Measurements from ENCODE around the gene FOXP1.
"Not testable (repeated sequence)": the region's sequence is repeated elsewhere in the genome, so short reads cannot be mapped to it uniquely, and the experiment has no call there.

FOXP1 gene

DNA sequence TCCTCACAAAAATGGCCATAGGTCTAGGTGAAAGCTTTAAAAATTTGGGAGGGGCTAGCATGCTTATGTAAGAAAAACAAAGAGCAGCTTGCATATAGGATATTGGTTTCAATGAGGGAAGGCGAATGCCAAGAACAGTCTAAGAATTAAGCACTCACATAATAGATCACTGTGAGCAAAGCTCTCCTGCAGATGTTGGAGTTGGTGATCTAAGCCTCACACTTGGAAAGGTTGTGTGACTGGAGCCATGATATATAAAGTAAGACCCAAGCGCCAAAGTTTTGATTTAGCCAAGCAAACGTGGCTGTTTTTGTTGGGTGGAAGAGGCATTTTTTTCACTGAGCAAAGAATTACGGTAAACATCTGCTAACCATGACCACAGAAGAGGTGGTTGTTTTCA, 237.5 kb downstream of the FOXP1 start:
- DNase-seq (ENCODE audit: low read depth in 2 of 2, low spot score in 1 of 2): no peak

DNA sequence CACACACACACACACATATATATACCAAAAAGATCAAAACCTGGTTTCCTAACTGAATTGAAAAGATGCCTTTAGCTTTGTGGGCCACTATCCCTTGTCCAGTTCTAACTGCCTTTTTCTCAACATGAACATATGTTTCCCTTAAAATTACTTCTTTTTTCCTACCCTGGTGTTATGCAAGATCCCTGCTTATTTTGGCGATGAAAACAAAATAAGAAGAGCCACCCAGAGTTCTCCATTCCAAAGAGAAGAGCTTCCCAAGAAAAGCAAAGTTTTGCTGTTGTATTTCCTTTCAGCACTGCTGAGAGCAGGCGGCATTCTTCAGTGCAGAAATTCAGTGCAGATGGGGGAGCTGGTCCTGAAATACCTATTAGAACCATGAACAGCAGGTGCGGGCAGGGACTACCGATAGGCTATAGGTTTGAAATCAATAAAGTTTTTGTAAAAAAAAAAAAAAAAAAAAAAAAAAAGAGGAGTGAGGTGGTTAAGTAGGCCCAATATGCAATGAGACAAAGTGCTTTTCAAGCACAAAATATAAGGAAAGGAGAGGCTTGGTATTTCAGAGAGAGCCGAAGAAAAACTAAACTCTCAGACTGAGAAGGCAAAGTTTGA, 238.0 kb downstream of the FOXP1 start:
- DNase-seq (ENCODE audit: low read depth in 2 of 2, low spot score in 1 of 2): no peak

DNA sequence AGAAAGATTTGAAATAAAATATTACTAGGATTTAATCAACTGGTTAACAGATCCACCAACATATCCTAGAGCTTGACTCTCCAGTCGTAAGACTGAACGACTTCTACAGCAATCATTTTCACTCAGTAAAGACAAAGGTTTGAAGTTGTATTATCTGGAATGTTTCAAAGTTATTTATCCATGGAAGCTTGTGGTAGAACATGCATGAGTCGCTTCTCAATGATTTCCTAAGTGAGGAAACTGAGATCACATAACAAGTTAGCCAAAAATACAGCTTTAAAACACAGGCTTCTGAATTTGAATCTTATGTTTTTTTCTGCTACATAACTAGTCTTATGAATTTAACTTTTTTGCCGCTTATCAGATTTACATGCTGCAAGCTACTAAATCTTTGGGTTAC, 241.8 kb downstream of the FOXP1 start:
- no peak for DNase-seq (ENCODE audit: low read depth in 2 of 2, low spot score in 1 of 2)

DNA sequence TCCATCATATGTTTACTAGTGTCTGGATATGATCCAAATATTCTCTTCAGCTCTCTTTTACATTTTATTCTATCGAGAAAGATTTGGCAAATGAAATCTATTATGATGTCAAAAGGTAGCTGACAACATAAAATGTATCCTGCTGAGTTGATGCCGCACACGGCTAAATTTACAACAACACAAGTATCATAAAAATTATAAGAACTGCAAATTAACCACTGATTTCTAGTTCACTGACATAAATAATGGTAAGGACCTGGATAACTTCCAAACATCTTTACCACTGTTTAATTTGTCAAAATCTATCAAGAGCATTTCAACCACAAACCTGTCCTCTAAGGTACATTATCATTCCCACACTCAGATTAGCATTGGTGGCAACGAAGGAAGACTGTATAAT, 244.5 kb downstream of the FOXP1 start:
- DNase-seq (ENCODE audit: low read depth in 2 of 2, low spot score in 1 of 2): no peak

DNA sequence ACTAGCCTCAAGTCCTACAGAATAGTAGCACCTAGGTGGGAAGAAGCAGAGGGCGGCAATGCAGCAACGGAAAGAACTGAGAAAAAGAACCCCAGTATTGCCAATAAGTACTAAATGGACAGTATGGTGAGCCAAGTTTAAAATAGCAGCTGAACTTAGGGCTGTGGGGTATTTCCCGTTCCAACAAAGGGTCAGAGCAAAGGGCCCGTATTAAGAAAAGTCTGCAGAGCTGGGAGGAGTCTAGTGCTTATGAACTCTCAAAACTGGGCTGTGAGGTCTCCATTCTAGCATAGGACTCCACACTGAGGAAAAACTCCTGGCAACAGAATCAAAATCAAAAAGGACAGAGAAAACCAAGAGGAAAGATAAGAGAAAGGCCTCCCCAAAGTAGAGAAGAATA, 250.7 kb downstream of the FOXP1 start:
- no peak for DNase-seq (ENCODE audit: low read depth in 2 of 2, low spot score in 1 of 2)

DNA sequence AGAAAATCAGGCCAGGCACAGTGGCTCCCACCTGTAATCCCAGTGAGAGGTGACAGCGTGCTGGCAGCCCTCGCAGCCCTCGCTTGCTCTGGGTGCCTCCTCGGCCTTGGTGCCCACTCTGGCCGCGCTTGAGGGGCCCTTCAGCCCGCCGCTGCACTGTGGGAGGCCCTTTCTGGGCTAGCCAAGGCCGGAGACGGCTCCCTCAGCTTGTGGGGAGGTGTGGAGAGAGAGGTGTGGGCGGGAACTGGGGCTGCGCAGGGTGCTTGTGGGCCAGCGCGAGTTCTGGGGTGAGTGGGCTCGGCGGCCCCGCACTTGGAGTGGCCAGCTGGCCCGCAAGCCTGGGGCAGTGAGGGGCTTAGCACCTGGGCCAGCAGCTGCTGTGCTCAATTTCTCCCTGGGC, 252.6 kb downstream of the FOXP1 start:
- no peak for DNase-seq (ENCODE audit: low read depth in 2 of 2, low spot score in 1 of 2)

DNA sequence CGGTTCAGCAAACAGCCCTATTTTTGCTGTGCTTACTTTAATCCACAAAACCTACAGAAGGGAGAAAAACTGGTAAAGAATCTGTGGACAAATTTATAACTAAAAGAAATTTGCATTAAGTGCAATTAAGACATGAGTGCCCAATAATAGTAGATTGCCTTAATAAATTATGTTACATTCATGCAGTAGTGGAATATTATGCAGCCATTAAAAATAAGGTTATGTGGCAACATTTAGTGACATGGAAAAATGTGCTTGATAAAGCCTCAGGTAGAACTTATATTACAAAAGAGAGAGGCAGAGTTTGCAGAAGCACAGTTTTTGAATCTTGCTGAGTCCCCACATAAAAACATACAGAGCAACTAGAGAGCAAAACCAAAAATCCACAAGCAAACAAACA, 253.0 kb downstream of the FOXP1 start:
- DNase-seq (ENCODE audit: low read depth in 2 of 2, low spot score in 1 of 2): no peak

DNA sequence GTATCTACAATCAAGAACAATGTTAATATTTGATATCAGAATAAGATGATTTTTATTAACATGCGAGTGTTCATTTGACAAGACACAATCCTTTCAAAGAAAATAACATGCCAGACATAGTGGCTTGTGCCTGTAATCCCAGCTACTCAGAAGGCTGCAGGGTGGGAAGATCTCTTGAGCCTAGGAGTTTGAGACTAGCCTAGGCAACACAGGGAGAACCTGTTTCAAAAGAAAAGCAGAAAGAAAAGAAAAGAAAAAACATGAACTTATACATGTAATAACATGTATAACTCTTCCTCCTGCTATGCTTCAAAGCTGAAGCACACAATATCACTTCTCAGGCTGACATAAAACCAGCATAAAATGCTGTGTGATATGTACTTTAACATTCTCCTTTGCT, 253.7 kb downstream of the FOXP1 start:
- no peak for DNase-seq (ENCODE audit: low read depth in 2 of 2, low spot score in 1 of 2)

DNA sequence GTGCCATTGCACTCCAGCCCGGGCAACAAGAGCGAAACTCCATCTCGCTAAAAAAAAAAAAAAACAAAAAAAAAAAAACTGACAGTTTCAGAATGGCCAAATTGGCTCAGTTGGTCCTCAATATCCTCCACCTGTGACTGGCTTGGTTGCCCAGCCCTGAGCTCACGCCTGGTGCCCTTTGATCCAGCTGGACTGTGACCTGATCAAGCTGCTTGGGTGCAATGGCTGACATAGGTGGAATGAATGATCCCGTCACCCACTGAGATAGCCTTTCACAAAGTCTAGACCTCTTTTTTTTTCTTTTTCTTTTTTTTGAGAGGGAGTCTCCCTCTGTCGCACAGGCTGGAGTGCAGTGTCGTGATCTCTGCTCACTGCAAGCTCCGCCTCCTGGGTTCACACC, 254.6 kb downstream of the FOXP1 start:
- DNase-seq (ENCODE audit: low read depth in 2 of 2, low spot score in 1 of 2): no peak

DNA sequence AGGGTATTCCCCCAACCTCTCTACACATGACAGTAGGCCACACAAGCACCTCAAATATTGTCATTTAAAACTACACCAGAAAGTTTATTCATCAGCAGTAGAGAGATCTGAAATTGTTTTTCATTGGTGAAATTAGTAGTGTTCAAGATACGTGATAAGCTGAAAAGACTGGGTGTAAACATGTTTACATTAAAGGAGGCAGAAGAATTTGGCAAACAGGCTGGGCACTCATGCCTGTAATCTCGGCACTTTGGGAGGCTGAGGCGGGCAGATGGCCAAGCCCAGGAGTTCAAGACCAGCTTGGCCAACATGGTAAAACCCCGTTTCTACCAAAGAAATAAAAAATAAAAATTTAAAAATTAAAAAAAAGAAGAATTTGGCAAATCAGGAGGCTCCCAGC, 255.6 kb downstream of the FOXP1 start:
- DNase-seq (ENCODE audit: low read depth in 2 of 2, low spot score in 1 of 2): no peak

DNA sequence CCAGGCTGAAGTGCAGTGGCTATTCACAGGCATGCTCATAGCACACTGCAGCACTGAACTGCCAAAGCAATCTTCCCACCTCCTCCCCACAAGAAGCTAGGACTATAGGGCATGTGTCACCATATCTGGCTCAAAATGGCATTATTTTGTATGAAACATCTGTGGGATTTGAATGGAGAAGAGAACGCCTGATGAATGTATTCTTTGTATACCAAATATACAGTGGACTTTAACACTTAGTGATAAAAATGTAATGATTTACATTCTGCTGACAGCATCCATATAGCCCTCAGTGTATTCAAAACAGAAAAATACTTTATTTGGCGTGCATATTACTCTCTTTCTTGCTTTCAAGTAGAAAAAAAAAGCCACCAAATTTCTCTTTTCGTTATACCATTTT, 257.8 kb downstream of the FOXP1 start:
- no peak for DNase-seq (ENCODE audit: low read depth in 2 of 2, low spot score in 1 of 2)

DNA sequence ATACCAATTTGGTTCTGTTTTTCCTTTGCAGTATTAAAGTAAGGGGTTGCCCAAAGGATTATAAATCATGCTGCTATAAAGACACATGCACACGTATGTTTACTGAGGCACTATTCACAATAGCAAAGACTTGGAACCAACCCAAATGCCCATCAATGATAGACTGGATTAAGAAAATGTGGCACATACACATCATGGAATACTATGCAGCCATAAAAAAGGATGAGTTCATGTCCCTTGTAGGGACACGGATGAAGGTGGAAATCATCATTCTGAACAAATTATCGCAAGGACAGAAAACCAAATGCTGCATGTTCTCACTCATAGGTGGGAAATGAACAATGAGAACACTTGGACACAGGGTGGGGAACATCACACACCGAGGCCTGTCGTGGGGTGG, 259.3 kb downstream of the FOXP1 start:
- not testable (repeated sequence) for DNase-seq (ENCODE audit: low read depth in 2 of 2, low spot score in 1 of 2)

DNA sequence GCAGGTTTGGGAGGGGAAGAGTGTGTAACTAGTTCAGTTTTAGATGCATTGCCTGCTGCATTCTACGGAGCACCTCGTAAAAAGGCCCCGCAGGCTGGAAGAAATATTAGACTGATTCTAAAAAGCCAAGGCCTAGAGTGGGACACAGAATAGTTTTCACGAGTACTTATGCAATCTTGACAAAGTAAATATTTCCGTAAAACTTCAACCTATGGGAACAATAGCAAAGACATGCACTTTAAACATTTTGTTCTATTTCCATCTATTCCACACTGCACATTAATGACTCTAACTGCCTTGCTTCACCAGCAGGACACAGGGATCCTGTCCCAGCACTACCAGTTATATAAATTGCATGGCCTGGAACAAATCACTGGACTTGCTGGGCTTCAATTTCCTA, 260.0 kb downstream of the FOXP1 start:
- no peak for DNase-seq (ENCODE audit: low read depth in 2 of 2, low spot score in 1 of 2)

DNA sequence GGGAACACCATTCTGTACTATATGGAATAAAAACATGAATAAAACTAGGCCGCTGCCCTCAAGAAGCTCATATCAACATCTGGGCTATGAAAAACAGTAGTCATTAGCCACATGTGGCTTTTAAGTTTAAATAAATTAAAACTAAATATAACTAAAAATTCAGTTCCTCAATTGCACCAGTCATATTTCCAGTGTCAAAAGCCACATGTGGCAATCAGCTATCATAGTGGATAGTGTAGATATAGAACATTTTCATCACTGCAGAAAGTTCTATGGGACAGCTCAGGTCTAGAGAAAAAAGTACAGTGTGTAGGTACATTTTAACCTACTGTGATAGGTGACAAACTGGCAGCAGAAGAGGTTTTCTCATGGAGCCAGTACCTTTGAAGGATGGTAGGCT, 261.4 kb downstream of the FOXP1 start:
- no peak for DNase-seq (ENCODE audit: low read depth in 2 of 2, low spot score in 1 of 2)

DNA sequence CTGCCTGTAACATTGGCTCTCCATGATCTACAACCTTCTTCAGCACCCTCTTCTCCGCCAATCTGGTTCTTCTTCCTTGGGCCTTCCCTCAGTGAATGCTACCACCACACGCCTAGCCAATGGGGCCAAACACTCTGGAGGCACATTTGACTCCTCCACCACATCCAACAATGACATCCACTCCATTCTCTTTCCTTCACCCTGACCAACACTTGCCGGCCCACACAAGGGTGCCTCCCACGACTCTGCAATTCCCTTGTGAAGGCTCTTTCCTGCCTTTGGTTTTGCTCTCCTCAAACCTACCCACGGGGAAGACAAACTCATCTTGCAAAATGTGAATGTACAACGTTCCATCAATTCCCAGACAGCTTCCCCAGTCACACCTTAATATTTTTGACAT, 263.8 kb downstream of the FOXP1 start:
- DNase-seq (ENCODE audit: low read depth in 2 of 2, low spot score in 1 of 2): no peak

DNA sequence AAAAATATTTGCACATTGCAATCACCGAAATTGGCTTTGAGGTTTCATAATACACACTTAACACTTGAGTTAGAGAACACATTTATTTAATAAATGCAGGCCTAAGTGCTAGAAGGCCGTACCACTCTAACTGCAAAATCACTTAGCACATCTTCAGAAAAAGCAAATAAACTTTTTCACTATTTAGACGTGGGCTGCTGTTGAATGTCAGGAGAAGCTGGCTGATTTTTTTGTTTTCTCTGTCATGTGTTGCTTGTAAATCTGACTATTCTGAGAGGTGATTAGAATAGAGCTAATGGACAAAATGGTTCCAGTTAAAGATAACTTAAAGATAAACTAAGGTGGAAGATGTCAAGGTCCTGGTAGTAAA, 265.1 kb downstream of the FOXP1 start:
- no peak for DNase-seq (ENCODE audit: low read depth in 2 of 2, low spot score in 1 of 2)

DNA sequence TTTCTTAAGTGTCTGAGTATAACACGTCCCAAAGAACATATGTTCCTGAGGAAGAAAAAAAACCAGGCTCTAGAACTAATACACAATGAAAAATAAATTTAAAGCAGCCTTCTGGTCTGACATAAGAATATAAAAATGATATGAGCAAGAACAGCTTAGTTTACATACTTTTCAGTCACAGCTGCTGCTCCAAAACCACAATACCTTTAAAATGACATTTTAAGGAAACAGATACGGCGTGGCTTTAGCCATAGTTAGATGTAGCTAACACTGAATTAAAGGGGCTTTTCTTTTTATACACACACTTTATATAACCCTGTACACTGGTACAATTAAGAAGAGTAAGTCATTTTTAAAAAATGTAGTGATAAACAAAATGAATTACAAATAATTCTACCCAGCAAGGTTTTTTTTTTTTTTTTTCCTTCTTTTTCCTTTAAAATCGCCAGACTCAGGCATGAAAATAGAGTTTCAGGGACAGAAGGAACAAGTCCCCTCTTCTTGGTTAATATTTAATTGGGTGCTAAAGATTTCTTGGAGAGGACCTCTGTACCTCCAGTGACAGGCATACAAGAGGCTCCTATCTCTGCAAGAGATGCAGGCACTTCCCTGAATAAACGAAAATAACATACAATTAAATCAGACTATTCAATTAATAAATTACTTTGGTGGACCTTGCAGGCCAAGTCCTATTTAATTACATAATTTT, 265.6 kb downstream of the FOXP1 start:
- no peak for DNase-seq (ENCODE audit: low read depth in 2 of 2, low spot score in 1 of 2)

DNA sequence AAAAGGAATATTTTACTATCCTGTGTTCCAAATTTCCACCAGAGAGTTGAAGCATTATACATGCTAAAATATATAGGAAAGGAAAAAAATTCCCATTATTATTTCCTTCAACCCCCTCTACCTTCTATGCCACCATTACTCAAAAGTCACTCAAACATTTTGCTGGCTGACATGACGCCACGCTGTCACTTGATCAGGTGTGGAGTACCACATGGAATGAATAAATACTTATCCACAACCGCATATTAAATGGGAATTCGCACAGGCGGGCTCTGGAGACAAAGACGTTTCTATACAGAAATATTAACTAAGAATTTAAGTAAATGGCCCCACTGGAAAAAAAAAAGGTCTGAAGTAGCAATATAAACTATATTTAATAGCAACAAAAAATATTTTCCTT, 266.4 kb downstream of the FOXP1 start:
- no peak for DNase-seq (ENCODE audit: low read depth in 2 of 2, low spot score in 1 of 2)

DNA sequence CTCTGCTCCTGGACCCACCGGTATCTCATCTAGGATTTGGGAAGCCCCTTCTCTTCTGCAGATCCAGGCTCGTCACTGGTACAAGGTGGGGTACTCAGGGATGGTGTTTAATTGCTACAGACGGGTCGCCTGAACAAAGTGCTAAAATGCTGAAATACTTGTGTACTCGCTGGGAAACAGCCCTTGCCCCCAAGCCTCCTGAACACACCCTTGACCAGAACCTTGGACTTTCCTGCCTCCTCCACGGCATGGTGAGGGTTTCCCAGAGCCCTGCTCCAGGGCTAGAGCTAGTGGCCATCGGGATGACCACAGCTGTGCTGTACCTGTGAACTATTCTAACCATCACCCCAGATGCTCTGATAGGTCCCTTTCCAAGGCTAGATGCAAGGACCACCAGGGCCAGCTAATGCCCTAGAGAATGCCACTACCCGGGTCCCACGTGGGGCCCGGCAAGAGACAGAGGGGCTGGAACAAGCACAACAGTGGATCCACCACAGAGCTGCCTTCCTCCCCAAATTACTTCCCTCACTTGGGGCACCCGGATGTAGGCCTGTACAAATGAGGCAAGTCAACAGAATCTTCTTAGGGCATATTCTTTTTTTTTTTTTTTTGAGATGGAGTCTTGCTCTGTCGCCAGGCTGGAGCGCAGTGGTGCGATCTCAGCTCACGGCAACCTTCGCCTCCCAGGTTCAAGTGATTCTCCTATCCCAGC, 267.3 kb downstream of the FOXP1 start:
- DNase-seq (ENCODE audit: low read depth in 2 of 2, low spot score in 1 of 2): no peak

DNA sequence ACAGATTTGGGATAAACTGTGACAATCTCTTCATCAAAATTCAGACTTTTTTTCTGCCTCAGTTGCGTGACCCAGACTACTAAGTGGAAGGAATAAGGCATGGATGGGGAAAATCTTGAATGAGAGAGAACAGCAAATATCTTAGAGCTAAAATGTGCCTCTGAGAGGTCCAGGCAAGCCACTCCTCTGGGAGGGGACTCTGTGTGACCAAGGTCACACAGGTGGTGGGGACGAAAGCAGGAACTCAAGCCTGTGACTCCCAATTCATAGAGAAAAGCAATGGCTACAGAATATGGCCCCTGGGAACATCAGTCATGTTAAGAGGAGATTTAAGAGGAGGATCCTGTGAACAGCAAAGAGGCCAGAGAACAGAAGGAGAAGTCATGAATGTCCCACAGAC, 268.1 kb downstream of the FOXP1 start:
- DNase-seq (ENCODE audit: low read depth in 2 of 2, low spot score in 1 of 2): no peak

DNA sequence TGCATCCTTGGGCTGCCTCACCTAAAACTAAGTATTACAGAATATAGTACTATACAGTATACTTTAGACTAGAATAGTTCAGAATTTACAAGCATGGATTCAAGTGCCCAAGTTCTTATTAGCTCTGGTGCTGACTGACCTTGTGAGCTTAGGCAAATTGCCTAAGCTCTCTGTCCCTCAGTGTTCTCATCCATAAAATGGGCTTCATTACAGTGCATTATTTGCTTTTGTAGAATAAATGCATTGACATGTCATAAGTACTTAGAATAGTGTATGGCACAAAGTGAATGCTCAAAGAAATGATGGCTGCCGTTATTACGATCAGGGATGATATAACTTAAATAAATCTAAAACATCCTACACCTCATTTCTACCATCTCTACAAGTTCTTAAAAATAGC, 269.7 kb downstream of the FOXP1 start:
- DNase-seq (ENCODE audit: low read depth in 2 of 2, low spot score in 1 of 2): no peak

DNA sequence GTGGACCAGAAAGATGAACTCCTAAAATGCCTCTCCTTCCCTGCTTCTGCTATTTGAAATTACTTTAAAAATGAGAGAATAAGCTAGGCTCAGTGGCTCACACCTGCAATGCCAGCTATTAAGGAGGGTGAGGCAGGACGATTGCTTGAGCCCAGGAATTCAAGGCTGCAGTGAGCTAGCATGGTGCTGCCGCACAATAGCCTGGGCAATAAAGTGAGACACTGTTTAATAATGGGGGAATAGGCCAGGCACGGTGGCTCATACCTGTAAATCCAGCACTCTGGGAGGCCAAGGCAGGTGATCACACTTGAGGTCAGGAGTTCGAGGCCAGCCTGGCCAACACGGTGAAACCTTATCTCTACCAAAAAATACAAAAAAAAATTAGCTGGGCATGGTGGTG, 271.1 kb downstream of the FOXP1 start:
- no peak for DNase-seq (ENCODE audit: low read depth in 2 of 2, low spot score in 1 of 2)

DNA sequence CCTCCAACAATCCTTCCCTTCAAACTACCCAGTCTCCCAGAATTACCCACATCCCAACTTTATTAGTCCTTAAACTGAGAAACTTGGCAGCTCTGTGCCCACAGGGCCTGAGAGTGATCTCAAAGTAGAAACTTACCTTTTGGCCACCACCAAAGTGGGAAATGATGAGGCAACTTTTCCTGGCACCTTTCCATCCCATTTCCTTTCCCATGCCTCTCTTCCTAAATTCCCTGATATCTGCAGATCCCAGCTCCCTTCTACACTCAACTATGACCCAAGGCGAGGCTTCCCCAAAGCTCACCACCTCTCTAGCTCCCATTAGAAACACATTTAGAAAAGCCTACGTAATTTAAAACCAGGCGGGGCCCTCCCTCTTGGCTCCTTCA, 271.9 kb downstream of the FOXP1 start:
- no peak for DNase-seq (ENCODE audit: low read depth in 2 of 2, low spot score in 1 of 2)

All from stimulated activated CD8-positive, alpha-beta memory T cell treated with anti-CD3 and anti-CD28 coated beads, Interleukin-4, amount 100 ng/mL, for 4 hours (primary cell).